GM10847 (cell line): ENCODE results near the gene RGS6.

Source experiments
- POLR2A ChIP-seq: IDR thresholded peaks from 2 replicates; pipeline ENCODE4 v1.6.1; 2011; ENCODE audit not compliant: insufficient read length; ENCODE audit errors: extremely low read depth

Gene RGS6

GRCh38 chr14:72544615-72545387 is 612.6 kb downstream of the RGS6 start:
- no peak for TF ChIP-seq POLR2A

GRCh38 chr14:72545411-72546311 is 613.4 kb downstream of the RGS6 start:
- no peak for TF ChIP-seq POLR2A

GRCh38 chr14:72546344-72547016 is 614.3 kb downstream of the RGS6 start:
- no peak for TF ChIP-seq POLR2A

- TF ChIP-seq POLR2A: no peak
Observed at GRCh38 chr14:72547999-72548398, 615.8 kb downstream of the RGS6 start.

GRCh38 chr14:72549026-72549425 is 616.8 kb downstream of the RGS6 start:
- no peak for TF ChIP-seq POLR2A

- no peak for TF ChIP-seq POLR2A
Observed at GRCh38 chr14:72549854-72550253, 617.6 kb downstream of the RGS6 start.

GRCh38 chr14:72550513-72550912 is 618.3 kb downstream of the RGS6 start:
- no peak for TF ChIP-seq POLR2A

- TF ChIP-seq POLR2A: no peak
Observed at GRCh38 chr14:72552236-72552635, 620.0 kb downstream of the RGS6 start.

- TF ChIP-seq POLR2A: no peak
Observed at GRCh38 chr14:72553161-72553560, 620.9 kb downstream of the RGS6 start.

- TF ChIP-seq POLR2A: no peak
Observed at GRCh38 chr14:72553656-72554055, 621.4 kb downstream of the RGS6 start.

GRCh38 chr14:72554401-72554800 is 622.2 kb downstream of the RGS6 start:
- TF ChIP-seq POLR2A: no peak

GRCh38 chr14:72554994-72555608 is 622.9 kb downstream of the RGS6 start:
- TF ChIP-seq POLR2A: no peak

- TF ChIP-seq POLR2A: no peak
Observed at GRCh38 chr14:72555609-72556000, 623.4 kb downstream of the RGS6 start.

- no peak for TF ChIP-seq POLR2A
Observed at GRCh38 chr14:72557671-72558070, 625.4 kb downstream of the RGS6 start.

GRCh38 chr14:72558721-72559120 is 626.5 kb downstream of the RGS6 start:
- TF ChIP-seq POLR2A: no peak
